ENCODE results near the gene EGR1. TPM values are rescaled to one million over a fixed set of nuclear protein-coding genes. Genes with fewer than 3 reads are reported as not detected.

Gene EGR1
- total RNA-seq, 1 experiment from 2014 or later, result 83.3 TPM

DNA sequence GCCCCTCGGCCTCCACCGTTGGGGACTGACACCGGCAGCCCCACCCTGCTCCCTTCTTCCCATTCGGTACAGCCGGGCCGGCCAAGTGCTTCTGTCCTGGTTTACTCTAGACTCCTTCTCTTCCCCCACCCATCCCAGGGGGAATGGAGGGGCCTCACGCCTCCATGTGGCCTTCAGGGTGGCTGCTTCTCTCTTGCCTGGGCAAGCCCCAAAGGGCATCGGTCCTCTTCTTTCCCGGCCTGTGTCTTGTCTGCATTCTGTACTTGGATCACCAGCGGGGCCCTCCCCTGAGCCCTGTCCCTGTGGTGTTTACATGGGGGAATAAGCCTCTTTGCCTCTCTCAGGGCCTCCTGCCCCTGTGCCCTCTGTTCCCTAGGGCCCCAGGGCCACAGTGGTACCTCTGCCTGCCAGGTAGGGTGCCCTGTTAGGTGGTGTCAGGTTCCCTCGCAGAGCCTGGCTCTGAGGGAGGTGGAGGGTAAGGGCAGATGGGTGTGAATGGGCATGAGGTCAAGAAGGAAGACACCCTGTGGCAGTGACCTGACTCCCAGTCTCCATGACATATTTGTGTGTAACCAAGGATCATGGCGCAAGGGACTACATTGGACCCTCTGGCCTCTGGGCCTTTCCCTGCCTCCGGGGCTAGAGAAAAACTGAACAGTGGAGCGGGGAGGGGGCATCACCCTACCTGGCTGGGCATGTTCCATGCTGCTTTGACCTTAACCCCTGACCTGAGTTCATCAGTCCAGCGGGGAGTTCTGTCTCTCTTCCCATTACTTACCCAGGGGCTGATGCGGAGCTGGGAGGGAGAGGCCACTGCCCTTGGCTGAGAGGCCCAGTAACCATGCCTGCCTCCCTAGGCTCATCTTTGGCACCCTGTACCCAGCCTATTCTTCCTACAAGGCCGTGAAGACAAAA is 24.9 kb upstream of the EGR1 start:
- no CpG with 5 or more reads among the region's 17 CpGs for WGBS (ENCODE audit: extremely low coverage, insufficient read length, low lambda C conversion rate)
- Histone ChIP-seq H4K91ac (ENCODE audit: insufficient read length, low read depth, low read length) (no peak overlapping the region), H3K4me2 (ENCODE audit: insufficient read depth, insufficient read length, low read length) (peak overlapping the region; percentile 82), H2AK5ac (ENCODE audit: insufficient read length, low read length) (no peak overlapping the region), H3K9me3 (ENCODE audit: control insufficient read depth, low read depth, low read length) (no peaks in the 10 kb centered on the region), H3K4ac (ENCODE audit: low read depth, low read length) (no peak overlapping the region), H2BK12ac (ENCODE audit: insufficient read length, low read depth, low read length) (no peak overlapping the region), H3K9ac (ENCODE audit: extremely low read depth, insufficient read length, low read length) (no peak overlapping the region), H3K4me1 (ENCODE audit: insufficient read depth, low read length) (peaks cover 4% of the 10 kb centered on the region; the same call in 1 of the 2 replicates), H3K79me1 (ENCODE audit: insufficient read depth, low read depth, low read length, poor library complexity, severe bottlenecking) (no peaks in the 10 kb centered on the region), H3K18ac (ENCODE audit: insufficient read length, low read depth, low read length) (no peak overlapping the region), H4K20me1 (ENCODE audit: control insufficient read depth, insufficient read depth, insufficient read length) (no peaks in the 10 kb centered on the region), H2BK5ac (ENCODE audit: insufficient read length, low read length) (no peak overlapping the region), H3K79me2 (ENCODE audit: insufficient read depth, low read length) (no peaks in the 10 kb centered on the region), H3K23me2 (ENCODE audit: insufficient read length, low read depth, low read length, poor library complexity, severe bottlenecking) (peaks cover 5% of the 10 kb centered on the region), H2BK120ac (ENCODE audit: low read depth, low read length, poor library complexity, severe bottlenecking) (no peak overlapping the region), H3T11ph (ENCODE audit: low read length) (no peak overlapping the region), H3K14ac (ENCODE audit: insufficient read depth, low read length) (no peak overlapping the region; the same call in 1 of the 2 replicates), H2AFZ (ENCODE audit: low read length) (no peak overlapping the region), H3K23ac (ENCODE audit: insufficient read length, low read depth, low read length) (no peak overlapping the region), H3K27ac (ENCODE audit: insufficient read length, low read depth, low read length) (no peak overlapping the region), H2BK15ac (ENCODE audit: low read depth, low read length) (no peak overlapping the region), H4K5ac (ENCODE audit: insufficient read length, low read depth, low read length) (no peak overlapping the region), H3K56ac (ENCODE audit: insufficient read length, low read depth, low read length) (no peak overlapping the region), H3K27me3 (ENCODE audit: insufficient read depth, low read length) (no peaks in the 10 kb centered on the region), H2BK20ac (ENCODE audit: low read depth, low read length, poor library complexity, severe bottlenecking) (no peak overlapping the region), H4K8ac (replicated peaks; ENCODE audit: insufficient read length, low read depth, low read length) (no peak overlapping the region)
- Mint-ChIP-seq H3K27me3 (ENCODE audit: low read depth) (no peaks in the 10 kb centered on the region), H3K4me3 (peak overlapping the region; percentile 89 to 94), H3K36me3 (ENCODE audit: insufficient read depth in 1 of 3, low read depth in 3 of 3) (peaks cover 1 to 31% (median 27%) of the 10 kb centered on the region in 3 experiments; a peak in 6 of 7 replicates), H3K27ac (peak overlapping the region in 1 of 3 experiments; percentile 56; a peak in 2 of 7 replicates), H3K9me3 (no peaks in the 10 kb centered on the region; a peak in 1 of 5 replicates), H3K4me1 (peaks cover 19 to 28% of the 10 kb centered on the region in 2 experiments)
- TF ChIP-seq, protein P1, sequence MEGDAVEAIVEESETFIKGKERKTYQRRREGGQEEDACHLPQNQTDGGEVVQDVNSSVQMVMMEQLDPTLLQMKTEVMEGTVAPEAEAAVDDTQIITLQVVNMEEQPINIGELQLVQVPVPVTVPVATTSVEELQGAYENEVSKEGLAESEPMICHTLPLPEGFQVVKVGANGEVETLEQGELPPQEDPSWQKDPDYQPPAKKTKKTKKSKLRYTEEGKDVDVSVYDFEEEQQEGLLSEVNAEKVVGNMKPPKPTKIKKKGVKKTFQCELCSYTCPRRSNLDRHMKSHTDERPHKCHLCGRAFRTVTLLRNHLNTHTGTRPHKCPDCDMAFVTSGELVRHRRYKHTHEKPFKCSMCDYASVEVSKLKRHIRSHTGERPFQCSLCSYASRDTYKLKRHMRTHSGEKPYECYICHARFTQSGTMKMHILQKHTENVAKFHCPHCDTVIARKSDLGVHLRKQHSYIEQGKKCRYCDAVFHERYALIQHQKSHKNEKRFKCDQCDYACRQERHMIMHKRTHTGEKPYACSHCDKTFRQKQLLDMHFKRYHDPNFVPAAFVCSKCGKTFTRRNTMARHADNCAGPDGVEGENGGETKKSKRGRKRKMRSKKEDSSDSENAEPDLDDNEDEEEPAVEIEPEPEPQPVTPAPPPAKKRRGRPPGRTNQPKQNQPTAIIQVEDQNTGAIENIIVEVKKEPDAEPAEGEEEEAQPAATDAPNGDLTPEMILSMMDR (conservative IDR thresholded peaks at IDR 0.05), result no peak
- no peak for DNase-seq
